B cell (primary cell): ENCODE measurements around the gene MARK2. TPM values are rescaled to one million over a fixed set of nuclear protein-coding genes. Genes with fewer than 3 reads are reported as not detected.

Source experiments
- ATAC-seq: fragments of 200-7000 bp; cut with Tn5 transposase; one replicate; pipeline ENCODE4 v1.10.0; 2021; ENCODE audit warnings: low read depth, mild to moderate bottlenecking, moderate number of reproducible peaks, moderate library complexity
- CTCF ChIA-PET: fragments of 350-600 bp; sonication (Branson Sonifier 250); formaldehyde crosslinking; loops from one replicate; lab custom pipeline; 2021; ENCODE audit warnings: antibody characterized with exemption, inconsistent platforms; lab: Charles Lee
- POLR2A ChIA-PET: fragments of 350-600 bp; sonication (Branson Sonifier 250); formaldehyde crosslinking; loops from one replicate; lab custom pipeline; 2021; ENCODE audit warnings: antibody characterized with exemption; lab: Charles Lee
- DNase-seq: peaks from one replicate; pipeline ENCODE4 v3.0.0; 2013
- H2AFZ ChIP-seq: 2 replicates; pipeline ENCODE4 v1.6.1; 2012; ENCODE audit warnings: mild to moderate bottlenecking, low read depth, low read length; ENCODE audit not compliant: insufficient read depth, poor library complexity, severe bottlenecking
- H3K27ac ChIP-seq, 2 donors: 1 replicate in 1 of 2; 2 replicates in 1 of 2; pipeline ENCODE4 v1.5.1; 2012 to 2013; ENCODE audit warnings: low read length in 2 of 2, mild to moderate bottlenecking in 2 of 2, moderate library complexity in 1 of 2
- H3K27me3 ChIP-seq, 4 experiments: fragments of 200-600 bp in 1 of 4; sonication (generic) in 1 of 4; replicated peaks in 1 of 4; 1 replicate in 2 of 4; 2 replicates in 2 of 4; pipeline versions ENCODE4 v1.6.1 to v1.7.0; 2013 to 2016; ENCODE audit warnings: low read length in 3 of 4, mild to moderate bottlenecking in 2 of 4, mixed read lengths in 1 of 4, moderate library complexity in 1 of 4; ENCODE audit not compliant: insufficient read depth in 4 of 4, control insufficient read depth in 3 of 4; ENCODE audit errors: control extremely low read depth in 1 of 4
- H3K36me3 ChIP-seq, 2 experiments: replicated peaks in 1 of 2; 1 replicate in 1 of 2; 2 replicates in 1 of 2; pipeline versions ENCODE4 v1.6.1 to v1.7.1; 2013; ENCODE audit warnings: low read length in 1 of 2; ENCODE audit not compliant: insufficient read depth in 2 of 2, control insufficient read depth in 1 of 2; ENCODE audit errors: control extremely low read depth in 1 of 2, extremely low read depth in 1 of 2
- H3K4me1 ChIP-seq, 2 donors: fragments of 200-600 bp in 1 of 2; sonication (generic) in 1 of 2; 1 replicate in 1 of 2; 2 replicates in 1 of 2; pipeline versions ENCODE4 v1.5.1 to v1.6.1; 2013 to 2017; ENCODE audit warnings: low read length in 2 of 2; ENCODE audit not compliant: control insufficient read depth in 2 of 2, insufficient read depth in 2 of 2
- H3K4me2 ChIP-seq: replicated peaks from 2 replicates; pipeline ENCODE3; 2012; ENCODE audit warnings: mild to moderate bottlenecking, low read depth, low read length; ENCODE audit not compliant: poor library complexity, severe bottlenecking
- H3K4me3 ChIP-seq, 5 experiments: fragments of 200-600 bp in 1 of 5; sonication (generic) in 1 of 5; 1 replicate in 3 of 5; 2 replicates in 2 of 5; pipeline versions ENCODE4 v1.5.1 to v1.7.0; 2011 to 2016; ENCODE audit warnings: low read length in 4 of 5, mild to moderate bottlenecking in 4 of 5, low read depth in 2 of 5, control low read depth in 1 of 5, moderate library complexity in 1 of 5; ENCODE audit not compliant: insufficient read depth in 1 of 5; ENCODE audit errors: control extremely low read depth in 1 of 5, extremely low read depth in 1 of 5
- H3K79me2 ChIP-seq: fragments of 200-600 bp; sonication (generic); one replicate; pipeline ENCODE4 v1.6.0; 2016; ENCODE audit warnings: low read length; ENCODE audit not compliant: control insufficient read depth, insufficient read depth
- H3K9ac ChIP-seq: fragments of 200-600 bp; sonication (generic); 2 replicates; pipeline ENCODE4 v1.6.1; 2017; ENCODE audit warnings: mild to moderate bottlenecking, low read length, moderate library complexity
- H3K9me3 ChIP-seq, 3 donors: one replicate each; pipeline versions ENCODE4 v1.6.1 to v1.7.1; 2013; ENCODE audit warnings: low read length in 2 of 3; ENCODE audit not compliant: control insufficient read depth in 2 of 3, insufficient read depth in 1 of 3; ENCODE audit errors: control extremely low read depth in 1 of 3
- H4K20me1 ChIP-seq: 2 replicates; pipeline ENCODE4 v1.6.0; 2012; ENCODE audit warnings: mild to moderate bottlenecking, low read length; ENCODE audit not compliant: insufficient read depth, control insufficient read depth, poor library complexity, severe bottlenecking
- H3K27ac Mint-ChIP-seq: one replicate; pipeline ENCODE4 v1.8.0; 2021; ENCODE audit warnings: mixed read lengths
- H3K27me3 Mint-ChIP-seq: one replicate; pipeline ENCODE4 v1.8.0; 2021; ENCODE audit warnings: mixed read lengths
- H3K4me1 Mint-ChIP-seq: one replicate; pipeline ENCODE4 v1.8.0; 2021; ENCODE audit warnings: mixed read lengths
- H3K4me3 Mint-ChIP-seq: one replicate; pipeline ENCODE4 v1.8.0; 2021; ENCODE audit warnings: mixed read lengths
- H3K9me3 Mint-ChIP-seq: one replicate; pipeline ENCODE4 v1.8.0; 2022; ENCODE audit warnings: mixed read lengths; ENCODE audit not compliant: insufficient read depth
- CTCF ChIP-seq: fragments of 200-600 bp; IDR thresholded peaks from one replicate; pipeline ENCODE4 v1.8.0; 2022; ENCODE audit warnings: antibody characterized with exemption, mild to moderate bottlenecking
- EZH2 ChIP-seq: IDR thresholded peaks from 2 replicates; pipeline ENCODE4 v1.6.1; 2012; ENCODE audit warnings: borderline replicate concordance, low read depth, mild to moderate bottlenecking, moderate library complexity, low read length; ENCODE audit not compliant: insufficient read depth, poor library complexity, severe bottlenecking
- WGBS: methylation state at CpG from one replicate; pipeline ENCODE4 v1.1.5; 2013; ENCODE audit warnings: missing lambda C conversion rate; ENCODE audit not compliant: insufficient coverage; 5-methylcytosine and 5-hydroxymethylcytosine counted together
- intact Hi-C: fragments of 100-400 bp; cut with micrococcal nuclease; formaldehyde crosslinking; loops from one replicate; pipeline ENCODE4 v1.10.0; 2022
- polyA plus RNA-seq: library from polyadenylated mRNA; depleted of rRNA; stranded (reverse); fragments of >200 nt; gene quantifications from 2 replicates; pipeline ENCODE4 v1.2.3, GENCODE V29; 2012
- total RNA-seq, 2 donors: library from RNA; stranded (reverse); fragments of 120-200 nt in 1 of 2; gene quantifications; 1 replicate in 1 of 2; 2 replicates in 1 of 2; pipeline versions ENCODE4 v1.2.3 to v1.2.4, GENCODE V29; 2013 to 2022

MARK2 gene
- total and polyA plus RNA-seq, 2 donors (not counting 1 experiment from before 2014, with no cell fraction given), result 47.2 to 58.1 TPM

- Histone ChIP-seq H3K4me3 (no peak overlapping the region), H2AFZ (no peak overlapping the region), H3K36me3 (peaks cover 3 to 53% of the 10 kb centered on the region in 2 experiments), H3K9me3 (no peaks in the 10 kb centered on the region), H3K27me3 (no peaks in the 10 kb centered on the region), H4K20me1 (peaks cover 59% of the 10 kb centered on the region), H3K27ac (no peak overlapping the region), H3K9ac (no peak overlapping the region), H3K4me2 (no peak overlapping the region), H3K79me2 (peaks cover under 1% of the 10 kb centered on the region), H3K4me1 (no peaks in the 10 kb centered on the region)
- Mint-ChIP-seq H3K4me3 (no peak overlapping the region), H3K9me3 (no peaks in the 10 kb centered on the region), H3K27me3 (no peaks in the 10 kb centered on the region), H3K4me1 (no peaks in the 10 kb centered on the region), H3K27ac (no peak overlapping the region)
- intact Hi-C loops, result no loop called here
- DNase-seq, result no peak
- WGBS, result 95% methylated on average over 34 of the region's 46 CpGs
- ChIA-PET POLR2A (no interaction called here), CTCF (interaction anchor here (1.7 kb wide), 1 partner anchor 72 kb away, joined by 7 read pairs; no protein-coding TSS in a partner anchor)
- TF ChIP-seq CTCF, result no peak
- TF ChIP-seq EZH2, result no peak
- ATAC-seq, result no peak
Measured at GRCh38 chr11:63908631-63909401, 69.9 kb downstream of the MARK2 start.
